ENCODE results near the gene TMC2.
"Not testable (repeated sequence)": the region's sequence is repeated elsewhere in the genome, so short reads cannot be mapped to it uniquely, and the experiment has no call there.

The TMC2 gene

DNA sequence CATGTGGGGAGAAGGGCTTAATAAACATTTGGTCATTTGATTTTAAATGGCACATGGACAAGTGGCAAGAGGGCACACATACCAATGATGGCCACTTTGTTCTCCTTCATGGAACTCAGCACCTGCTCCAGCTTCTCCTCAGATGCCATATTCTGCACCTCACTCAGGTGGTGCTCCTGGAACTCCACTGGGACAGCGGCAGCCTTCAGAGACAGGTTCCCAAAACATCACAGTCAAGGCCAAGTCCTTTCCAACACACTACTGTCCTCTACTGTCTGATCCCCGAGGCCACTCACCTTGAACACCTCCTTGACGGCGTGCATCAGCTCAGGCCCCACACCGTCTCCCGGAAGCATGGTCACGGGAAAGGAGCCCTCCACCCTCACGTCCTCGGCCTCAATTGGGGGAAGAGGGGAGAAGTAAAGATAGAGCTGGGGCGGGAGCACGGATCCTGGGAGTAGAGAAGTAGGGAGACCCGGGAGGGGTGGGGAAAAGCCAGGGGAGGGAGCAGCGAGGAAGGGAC is 127.1 kb downstream of the TMC2 start:
- no peak for DNase-seq (ENCODE audit: low read depth in 2 of 2)

DNA sequence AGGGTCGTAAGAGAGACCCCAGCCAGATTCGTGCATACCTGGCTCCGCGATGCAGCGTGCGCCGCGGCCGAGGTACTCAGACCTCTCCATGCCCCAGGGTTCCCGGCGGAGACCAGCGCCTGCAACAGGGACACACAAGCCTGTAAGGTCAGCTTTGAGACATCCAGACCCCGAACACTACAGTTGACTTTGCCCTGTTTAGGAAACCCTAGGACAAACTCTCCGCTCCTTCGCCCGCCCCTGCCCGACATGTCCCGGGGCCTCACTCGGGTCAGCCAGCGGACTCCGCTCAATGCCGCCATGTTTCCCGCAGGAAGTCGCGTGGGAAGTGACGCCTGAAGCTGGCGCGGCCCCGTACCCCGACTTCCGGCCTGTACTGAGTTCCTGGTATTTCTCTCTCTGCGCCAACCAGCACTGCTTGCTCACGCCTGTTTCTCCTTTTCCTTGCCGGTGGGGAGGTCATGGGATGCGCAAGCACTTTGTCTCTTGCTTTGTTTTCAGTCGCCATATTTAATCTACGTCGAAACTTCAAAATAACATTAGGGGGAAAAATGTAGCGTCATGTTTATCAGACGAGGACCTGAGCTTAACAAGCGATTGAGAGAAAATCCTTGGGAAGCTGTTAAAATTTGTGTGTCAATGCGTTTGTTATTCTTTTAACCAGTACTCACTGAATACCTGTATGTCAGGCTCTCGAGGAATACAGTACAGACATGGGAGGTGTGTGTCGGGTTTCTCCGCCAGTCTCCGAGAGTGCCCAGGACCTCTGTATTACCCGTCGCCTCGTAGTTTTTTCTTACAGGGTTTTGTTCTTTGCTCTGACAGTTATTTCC is 127.7 kb downstream of the TMC2 start, which contains the start of gene IDH3B:
IDH3B (minus strand) TSS at position 330 of the 833 bp plus-strand sequence; CDS start at position 302, 28 bp downstream.
- DNase-seq (ENCODE audit: low read depth in 2 of 2), result peak; percentile 82

DNA sequence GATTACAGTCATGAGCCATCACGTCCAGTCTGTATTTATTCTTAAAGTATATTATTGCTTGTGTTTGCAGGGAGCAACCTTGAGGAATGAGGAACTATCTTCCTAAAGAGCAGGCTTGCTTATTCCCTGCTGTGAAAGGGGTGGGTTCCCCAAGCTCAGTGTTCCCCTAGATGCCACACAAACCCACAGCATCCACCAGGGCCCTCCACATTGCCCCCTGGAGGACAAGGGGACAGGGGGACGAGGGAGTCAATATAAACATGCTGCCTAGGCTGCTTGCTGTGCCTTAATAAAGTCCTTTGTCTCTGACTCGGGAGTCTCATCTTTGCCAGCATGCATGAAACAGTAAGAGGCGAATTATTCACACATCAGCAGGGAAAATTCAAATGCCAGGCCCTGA is 135.6 kb downstream of the TMC2 start:
- DNase-seq (ENCODE audit: low read depth in 2 of 2), result no peak

DNA sequence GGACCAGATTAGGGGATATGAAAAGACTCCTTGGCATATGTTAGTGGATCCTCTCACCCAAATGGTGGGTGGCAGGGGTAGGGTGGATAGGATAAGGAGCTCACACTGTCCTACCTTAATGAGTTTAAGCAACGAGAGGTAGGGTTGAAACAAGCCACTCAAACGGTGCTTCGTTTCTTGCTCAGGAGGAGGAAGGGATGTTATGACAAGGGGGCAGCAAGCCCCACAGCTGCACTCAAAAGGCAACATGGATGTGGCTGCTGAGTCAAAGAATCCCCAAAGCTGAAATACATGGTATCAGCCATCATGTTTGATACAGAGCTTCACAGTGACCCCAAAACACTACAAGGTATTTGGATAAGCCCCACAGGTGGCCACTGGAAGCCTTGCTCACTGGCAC is 136.1 kb downstream of the TMC2 start:
- DNase-seq (ENCODE audit: low read depth in 2 of 2), result no peak

DNA sequence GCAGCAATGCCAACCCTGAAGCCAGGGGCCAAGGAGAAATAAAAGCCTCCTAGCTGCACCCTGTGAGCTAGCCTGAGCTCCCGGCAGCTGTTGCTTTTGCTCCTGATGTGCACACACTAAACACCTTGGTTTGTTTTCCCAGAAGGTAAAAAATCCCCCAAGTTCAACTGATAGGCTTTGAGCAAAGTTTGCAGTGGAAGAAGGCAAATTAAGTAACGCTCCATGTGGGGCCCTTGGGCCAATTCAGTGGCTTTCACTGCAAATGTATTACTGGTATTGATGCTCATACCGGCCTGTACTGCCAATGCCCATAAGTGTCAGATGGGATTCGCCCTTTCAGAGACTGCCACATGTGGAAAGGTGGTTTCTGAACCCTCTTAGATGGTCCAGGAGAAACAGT is 137.1 kb downstream of the TMC2 start:
- no peak for DNase-seq (ENCODE audit: low read depth in 2 of 2)

DNA sequence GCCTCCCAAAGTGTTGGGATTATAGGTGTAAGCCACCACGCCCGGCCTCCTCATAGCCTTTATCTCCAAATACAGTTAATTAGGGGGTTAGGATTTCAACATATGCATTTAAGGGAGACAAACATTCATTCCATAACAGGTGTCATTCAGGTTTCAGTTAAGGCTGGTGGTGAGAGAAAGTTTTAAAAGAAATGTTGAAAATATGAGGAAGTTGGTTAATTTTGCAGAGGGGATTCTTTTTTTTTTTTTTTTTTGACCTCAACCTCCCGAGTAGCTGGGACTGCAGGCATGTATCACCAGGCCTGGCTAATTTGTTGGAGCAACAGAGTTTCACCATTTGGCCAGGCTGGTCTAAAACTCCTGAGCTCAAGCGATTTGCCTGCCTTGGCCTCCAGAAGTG is 143.7 kb downstream of the TMC2 start:
- no peak for DNase-seq (ENCODE audit: low read depth in 2 of 2)

DNA sequence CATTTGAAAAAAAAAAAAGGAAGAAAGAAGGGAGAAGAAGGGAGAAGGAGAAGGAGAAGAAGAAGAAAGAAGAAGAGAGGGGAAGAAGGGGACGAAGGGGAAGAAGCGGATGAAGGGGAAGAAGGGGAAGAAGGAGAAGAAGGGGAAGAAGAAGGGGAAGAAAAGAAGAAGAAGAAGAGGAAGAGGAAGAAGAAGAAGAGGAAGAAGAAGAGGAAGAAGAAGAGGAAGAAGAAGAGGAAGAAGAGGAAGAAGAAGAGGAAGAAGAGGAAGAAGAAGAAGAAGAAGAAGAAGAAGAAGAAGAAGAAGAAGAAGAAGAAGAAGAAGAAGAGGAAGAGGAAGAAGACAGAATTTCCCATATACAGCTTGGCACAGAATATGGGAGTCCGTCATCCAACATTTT is 145.7 kb downstream of the TMC2 start:
- DNase-seq (ENCODE audit: low read depth in 2 of 2), result not testable (repeated sequence)

DNA sequence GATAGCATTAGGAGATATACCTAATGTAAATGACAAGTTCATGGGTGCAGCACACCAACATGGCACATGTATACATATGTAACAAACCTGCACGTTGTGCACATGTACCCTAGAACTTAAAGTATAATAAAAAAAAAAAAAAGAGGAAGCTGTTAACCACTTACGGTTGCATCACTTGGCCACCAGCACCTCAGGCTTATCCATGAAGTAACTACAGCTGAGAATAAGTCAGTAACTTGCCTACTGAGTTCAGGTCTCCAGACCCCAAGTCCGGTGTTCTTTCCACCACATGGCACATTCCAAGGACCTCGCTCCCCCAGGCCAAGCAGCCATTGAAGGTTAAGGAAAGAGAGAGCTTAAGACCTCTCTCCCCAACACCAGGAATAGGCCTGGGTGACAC is 148.4 kb downstream of the TMC2 start:
- not testable (repeated sequence) for DNase-seq (ENCODE audit: low read depth in 2 of 2)

DNA sequence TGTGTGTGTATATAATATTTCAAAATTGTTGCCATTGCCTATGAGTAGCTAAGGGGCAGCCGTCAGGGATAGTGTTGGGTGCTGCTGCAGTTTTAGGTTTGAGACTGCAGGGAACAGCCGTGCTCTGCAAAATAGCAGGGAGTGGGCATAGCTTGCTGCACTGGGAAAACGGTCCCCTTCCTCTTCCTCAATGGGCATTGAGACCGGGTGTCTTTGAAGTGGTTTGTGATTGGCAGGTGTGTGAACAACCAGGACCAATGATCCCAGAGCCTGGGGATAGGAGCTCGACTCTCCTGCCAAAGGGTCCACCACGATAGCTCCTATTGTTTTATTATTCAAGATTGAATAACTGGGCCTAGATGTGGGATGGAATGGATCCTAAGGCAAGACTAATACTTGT is 151.1 kb downstream of the TMC2 start:
- DNase-seq (ENCODE audit: low read depth in 2 of 2), result no peak

DNA sequence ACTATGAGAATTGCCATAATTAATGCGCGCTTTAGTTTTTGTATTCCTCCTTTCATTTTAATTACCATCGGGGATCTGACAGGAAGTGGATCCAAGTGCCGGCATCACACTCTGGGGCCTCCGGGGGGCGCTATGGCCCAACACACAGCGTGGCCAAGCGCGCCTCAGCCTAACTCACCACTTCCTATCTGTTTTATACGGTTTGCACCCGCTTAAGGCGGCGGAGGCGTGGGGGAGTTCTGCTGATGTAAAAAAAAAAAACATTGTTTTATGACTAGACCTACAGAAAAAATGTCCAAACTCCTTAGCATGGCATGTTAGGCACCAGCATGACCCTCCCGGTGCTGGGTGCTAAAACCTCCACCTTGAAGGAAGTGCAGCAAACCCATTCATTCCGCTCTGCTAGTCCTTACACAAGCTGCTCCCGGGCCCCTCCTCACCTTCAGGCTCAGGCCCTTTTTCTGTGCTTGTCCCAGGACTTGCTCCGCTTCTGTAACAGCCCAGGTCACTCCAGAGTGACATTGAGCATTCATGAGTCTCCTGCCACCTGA is 151.7 kb downstream of the TMC2 start:
- peak; percentile 60 to 61 for DNase-seq (ENCODE audit: low read depth in 2 of 2)

DNA sequence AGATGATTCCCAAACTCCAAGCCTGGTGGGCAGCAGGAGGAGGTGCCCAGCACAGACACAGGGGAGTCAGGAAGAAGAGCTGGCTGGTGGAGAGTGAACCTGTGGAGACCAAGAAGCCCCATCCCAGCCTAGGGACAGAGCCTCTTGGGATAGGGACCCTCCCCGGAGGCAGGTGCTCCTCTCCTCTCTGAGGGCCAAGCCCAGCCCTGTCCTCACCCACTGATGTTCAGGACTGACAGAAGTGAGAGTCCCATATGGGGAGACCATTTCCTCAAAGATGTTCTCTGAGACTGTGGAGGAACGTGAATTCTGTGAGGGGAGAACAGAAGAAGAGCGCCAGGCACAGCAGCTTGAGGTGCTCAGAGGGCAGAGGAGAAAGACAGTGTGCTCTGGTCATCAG is 153.8 kb downstream of the TMC2 start:
- no peak for DNase-seq (ENCODE audit: low read depth in 2 of 2)

DNA sequence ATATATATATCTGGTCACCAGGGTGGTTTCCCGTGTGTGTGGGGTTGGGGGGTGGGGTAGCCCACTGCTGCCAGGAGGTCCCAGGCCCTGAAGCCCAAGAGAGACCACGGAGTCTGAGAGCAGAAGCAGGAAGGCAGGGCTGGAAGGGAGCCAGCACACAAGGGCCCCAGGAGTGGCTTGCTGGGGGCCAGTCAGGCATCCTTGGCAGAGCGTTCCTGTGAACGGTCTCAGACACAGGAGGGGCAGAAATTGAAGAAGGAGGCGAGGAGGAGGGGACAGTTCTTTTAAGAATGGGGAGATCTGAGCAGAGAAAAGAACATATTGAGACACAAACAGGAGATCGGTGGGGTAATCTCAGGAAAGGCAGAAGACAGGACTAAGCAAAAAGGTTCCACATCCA is 154.3 kb downstream of the TMC2 start:
- DNase-seq (ENCODE audit: low read depth in 2 of 2), result no peak

DNA sequence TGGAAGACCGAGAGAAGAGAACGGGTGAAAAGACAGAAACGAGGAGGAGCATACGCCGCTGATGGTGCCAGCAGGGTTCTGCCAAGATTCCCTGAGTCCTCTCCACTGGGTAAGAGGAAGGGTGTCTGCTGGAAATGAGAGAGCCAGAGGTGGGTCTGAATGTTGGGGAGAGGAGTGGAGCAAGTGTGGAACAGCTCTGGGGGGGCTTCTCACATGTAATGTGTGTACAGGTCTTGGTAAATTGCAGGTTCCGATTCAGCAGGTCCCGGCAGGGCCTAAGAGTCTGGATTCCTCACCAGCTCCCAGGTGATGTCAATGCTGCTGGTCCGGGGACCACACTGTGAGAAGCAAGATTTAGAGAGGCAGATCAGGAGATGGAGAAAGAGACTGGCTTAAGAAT is 154.8 kb downstream of the TMC2 start:
- no peak for DNase-seq (ENCODE audit: low read depth in 2 of 2)
